GM12878 (cell line): Measurements from ENCODE around the gene RAB11A. TPM values are rescaled to one million over a fixed set of nuclear protein-coding genes. Genes with fewer than 3 reads are reported as not detected.

Source experiments
- ATAC-seq: fragments of 200-7000 bp; cut with Tn5 transposase; 3 replicates; pipeline ENCODE4 v1.9.1; 2020; ENCODE audit warnings: mild to moderate bottlenecking, moderate library complexity
- Bru-seq: library from RNA; stranded (reverse); fragments of 400-500 nt; gene quantifications from one replicate; lab custom pipeline; 2021; lab: Mats Ljungman, UMichigan
- BruChase-seq, 2 experiments: library from RNA; stranded (reverse); fragments of 400-500 nt; gene quantifications; one replicate each; lab custom pipeline; 2021; lab: Mats Ljungman, UMichigan
- BruUV-seq: library from RNA; stranded (reverse); fragments of 400-500 nt; replicated peaks from 2 replicates; lab custom pipeline; 2021; lab: Mats Ljungman, UMichigan
- CTCF ChIA-PET: fragments of 300-600 bp; sonication (Branson Sonifier 250); formaldehyde crosslinking; extraction: SDS; loops from one replicate; lab custom pipeline; 2021; ENCODE audit warnings: inconsistent platforms; lab: Yijun Ruan, JAX
- POLR2A ChIA-PET: fragments of 350-600 bp; formaldehyde crosslinking; extraction: SDS; loops from one replicate; lab custom pipeline; 2021; ENCODE audit warnings: inconsistent platforms; lab: Charles Lee
- RAD21 ChIA-PET: fragments of 300-600 bp; sonication (Branson Sonifier 250); formaldehyde crosslinking; loops from one replicate; lab custom pipeline; 2023; ENCODE audit warnings: antibody characterized with exemption; ENCODE audit not compliant: unreplicated experiment; lab: Charles Lee
- SMC1A ChIA-PET: fragments of 300-600 bp; sonication (Branson Sonifier 250); formaldehyde crosslinking; loops from one replicate; lab custom pipeline; 2023; ENCODE audit not compliant: unreplicated experiment, uncharacterized antibody; lab: Charles Lee
- DNase-seq: peaks from one replicate; pipeline ENCODE4 v3.0.0-alpha.2; 2011; ENCODE audit warnings: low read depth, low spot score
- FAIRE-seq: peaks from 3 replicates; lab custom pipeline; 2011; peaks lifted over from hg19 to GRCh38; lab: Jason Lieb, UNC
- H2AFZ ChIP-seq: 2 replicates; pipeline ENCODE4 v1.6.0; 2011; ENCODE audit warnings: low read depth, low read length, control low read depth; ENCODE audit not compliant: control insufficient read depth
- H3K27ac ChIP-seq: 2 replicates; pipeline ENCODE4 v1.5.1; 2011; ENCODE audit warnings: control low read depth; ENCODE audit not compliant: control insufficient read depth, insufficient read depth
- H3K27me3 ChIP-seq, 2 experiments: replicated peaks in 1 of 2; 2 replicates each; pipeline versions ENCODE4 v1.6.0 to v1.6.1; 2011; ENCODE audit warnings: low read length in 1 of 2; ENCODE audit not compliant: control insufficient read depth in 2 of 2, insufficient read depth in 2 of 2
- H3K36me3 ChIP-seq, 2 experiments: 2 replicates each; pipeline ENCODE4 v1.5.1; 2011; ENCODE audit warnings: low read length in 1 of 2; ENCODE audit not compliant: control insufficient read depth in 2 of 2, insufficient read depth in 2 of 2
- H3K4me1 ChIP-seq: 2 replicates; pipeline ENCODE4 v1.6.1; 2011; ENCODE audit warnings: mild to moderate bottlenecking, low read length, moderate library complexity, mixed read lengths; ENCODE audit not compliant: control insufficient read depth, insufficient read depth
- H3K4me2 ChIP-seq: 2 replicates; pipeline ENCODE4 v1.6.0; 2011; ENCODE audit warnings: control low read depth; ENCODE audit not compliant: control insufficient read depth, insufficient read depth
- H3K4me3 ChIP-seq: fragments of 200-600 bp; sonication (generic); 2 replicates; pipeline ENCODE4 v1.5.1; 2016
- H3K79me2 ChIP-seq: 2 replicates; pipeline ENCODE4 v1.6.0; 2011; ENCODE audit warnings: low read length; ENCODE audit not compliant: control insufficient read depth, insufficient read depth
- H3K9ac ChIP-seq: 2 replicates; pipeline ENCODE4 v1.8.0; 2011; ENCODE audit warnings: low read length, control low read depth, mixed read lengths; ENCODE audit not compliant: control insufficient read depth, insufficient read depth
- H3K9me3 ChIP-seq: replicated peaks from 3 replicates; pipeline ENCODE4 v1.5.1; 2011; ENCODE audit warnings: mild to moderate bottlenecking, low read length; ENCODE audit not compliant: control insufficient read depth, insufficient read depth
- H4K20me1 ChIP-seq: 2 replicates; pipeline ENCODE4 v1.6.0; 2011; ENCODE audit not compliant: control insufficient read depth, insufficient read depth
- CBX5 ChIP-seq: sonication (generic); IDR thresholded peaks from 2 replicates; pipeline ENCODE4 v1.6.1; 2016; ENCODE audit warnings: low read depth, moderate library complexity, mild to moderate bottlenecking, inconsistent platforms
- CHD1 ChIP-seq: IDR thresholded peaks from 2 replicates; pipeline ENCODE4 v1.6.1; 2012; ENCODE audit warnings: low read depth, low read length, improper control_type of control experiment
- ELK1 ChIP-seq: IDR thresholded peaks from 2 replicates; pipeline ENCODE4 v1.6.1; 2012; ENCODE audit warnings: low read depth, low read length, improper control_type of control experiment
- GABPA ChIP-seq: IDR thresholded peaks from 2 replicates; pipeline ENCODE4 v1.6.1; 2014; ENCODE audit warnings: antibody characterized with exemption, low read depth, mild to moderate bottlenecking, inconsistent platforms
- JUND ChIP-seq: IDR thresholded peaks from 2 replicates; pipeline ENCODE4 v1.6.1; 2012; ENCODE audit warnings: low read depth, mild to moderate bottlenecking, low read length, improper control_type of control experiment, moderate library complexity
- MEF2A ChIP-seq: IDR thresholded peaks from 2 replicates; pipeline ENCODE4 v1.6.1; 2011; ENCODE audit warnings: low read depth, mild to moderate bottlenecking, low read length, moderate library complexity; ENCODE audit not compliant: insufficient read depth
- MYB ChIP-seq: fragments of 150-350 bp; IDR thresholded peaks from 2 replicates; pipeline ENCODE4 v1.6.1; 2014; ENCODE audit warnings: mild to moderate bottlenecking, low read depth, low read length, borderline replicate concordance
- PRDM15 ChIP-seq: fragments of 450-650 bp; formaldehyde crosslinking; IDR thresholded peaks from 2 replicates; pipeline ENCODE4 v1.4.0; 2020; ENCODE audit warnings: mild to moderate bottlenecking, moderate library complexity
- RBBP5 ChIP-seq: fragments of 200-600 bp; sonication (generic); conservative IDR thresholded peaks from 2 replicates; pipeline ENCODE4 v1.6.1; 2016
- RFX5 ChIP-seq: IDR thresholded peaks from 2 replicates; pipeline ENCODE4 v1.6.1; 2011; ENCODE audit warnings: low read depth, low read length, improper control_type of control experiment
- SREBF2 ChIP-seq: IDR thresholded peaks from 2 replicates; pipeline ENCODE4 v1.6.1; 2012; ENCODE audit warnings: mild to moderate bottlenecking, low read length
- TARDBP ChIP-seq: IDR thresholded peaks from 2 replicates; pipeline ENCODE4 v1.6.1; 2016; ENCODE audit warnings: borderline replicate concordance
- WGBS: methylation state at CpG from one replicate; pipeline ENCODE4 v1.1.6; 2016; ENCODE audit warnings: low lambda C conversion rate; ENCODE audit not compliant: insufficient replicate concordance, insufficient coverage; ENCODE audit errors: missing lambda C conversion rate; 5-methylcytosine and 5-hydroxymethylcytosine counted together
- in situ Hi-C: fragments of 300-500 bp; cut with MboI; formaldehyde crosslinking; loops from 9 replicates; pipeline ENCODE4 v1.14.3; 2018; ENCODE audit warnings: mixed read lengths
- intact Hi-C: fragments of 100-400 bp; cut with micrococcal nuclease; formaldehyde crosslinking; loops from one replicate; pipeline ENCODE4 v1.14.2; 2022; ENCODE audit not compliant: unreplicated experiment
- long read RNA-seq, 2 experiments: library from polyadenylated mRNA; unstranded; transcript quantifications; one replicate each; pipeline ENCODE4 v2.0.0, GENCODE V29; 2019 to 2020
- polyA minus RNA-seq, 3 experiments: library from RNA; depleted of rRNA, polyadenylated mRNA; stranded (reverse); fragments of >200 nt; gene quantifications; 2 replicates each; pipeline ENCODE4 v1.2.3, GENCODE V29; 2011
- polyA plus RNA-seq, 11 experiments: library from polyadenylated mRNA; depleted of rRNA in 4 of 11; unstranded in 6 of 11; stranded (reverse) in 5 of 11; fragments of >200 nt; fragmentation: Nextera tagmentation in 4 of 11; fragmentation: Illumina TruSeq in 1 of 11; extraction: Ambion mirVana in 4 of 11; extraction: Trizol in 1 of 11; gene quantifications; 1 replicate in 1 of 11; 2 replicates in 10 of 11; pipeline versions ENCODE4 v1.2.1 to v1.2.3, GENCODE V29; 2011 to 2016; ENCODE audit warnings: inconsistent platforms in 2 of 11, missing spikeins in 2 of 11, low read depth in 1 of 11
- total RNA-seq, 4 experiments: library from RNA; depleted of rRNA in 3 of 4; stranded (reverse); fragments of >200 nt in 3 of 4; fragmentation: Illumina TruSeq in 1 of 4; extraction: Trizol in 1 of 4; gene quantifications; 2 replicates each; pipeline versions ENCODE4 v1.2.1 to v1.2.3, GENCODE V29; 2013 to 2021

The RAB11A gene
- 70.8 and 70.9 TPM in 2 replicates for total RNA-seq (2013; cell fraction: nucleolus; rRNA removed)
- total RNA-seq (2014; rRNA removed) (128 and 141 TPM in 2 replicates), total RNA-seq (2014; rRNA removed; fragmentation: Illumina TruSeq; extraction: Trizol) (148 and 152 TPM in 2 replicates), total RNA-seq (2021) (182 and 204 TPM in 2 replicates), polyA plus RNA-seq (2011; rRNA removed) (387 and 412 TPM in 2 replicates), polyA plus RNA-seq (2014; fragmentation: Illumina TruSeq; extraction: Trizol) (274 and 338 TPM in 2 replicates), polyA plus RNA-seq (2014; fragmentation: Nextera tagmentation; extraction: Ambion mirVana) (100 to 1,000 TPM; 155 to 179 TPM), polyA plus RNA-seq (2014; rRNA removed) (218 and 266 TPM in 2 replicates), polyA plus RNA-seq (2016; fragmentation: Nextera tagmentation; extraction: Ambion mirVana) (100 to 1,000 TPM; 275 to 291 TPM), polyA minus RNA-seq (2011; rRNA and poly(A)+ RNA removed) (143 and 310 TPM in 2 replicates), Bru-seq, nascent RNA (percentile 89 among the genes with signal in this experiment), BruChase-seq, experiment 1, labeled RNA remaining after a 6-hour chase (percentile 93 among the genes with signal in this experiment), BruChase-seq, experiment 2, labeled RNA remaining after a 2-hour chase (percentile 90 among the genes with signal in this experiment)
- polyA plus RNA-seq (2011; ENCODE audit: low read depth) = 108 TPM
- 245 and 314 TPM in 2 replicates for polyA plus RNA-seq (2011; cell fraction: cytosol; rRNA removed)
- polyA plus RNA-seq (2011; cell fraction: nucleus; rRNA removed) = 170 and 179 TPM in 2 replicates
- polyA plus RNA-seq (2012) = 175 and 233 TPM in 2 replicates
- polyA minus RNA-seq (2011; cell fraction: cytosol; rRNA and poly(A)+ RNA removed) = 48.4 and 63.4 TPM in 2 replicates
- 14.7 and 27.4 TPM in 2 replicates for polyA minus RNA-seq (2011; cell fraction: nucleus; rRNA and poly(A)+ RNA removed)
- long read RNA-seq, experiment 1, full-length matches to known transcripts = 78 of 90 reads
- long read RNA-seq, experiment 1, partial matches to known transcripts = 2 of 90 reads
- long read RNA-seq, experiment 1, other reads (novel, unspliced or antisense) = 10 of 90 reads
- long read RNA-seq, experiment 2, full-length matches to known transcripts = 463 of 515 reads
- long read RNA-seq, experiment 2, partial matches to known transcripts = 8 of 515 reads
- long read RNA-seq, experiment 2, other reads (novel, unspliced or antisense) = 44 of 515 reads

- H3K27me3 ChIP-seq = no peaks in the 10 kb centered on the region
- in situ Hi-C loops = no loop called here
- peak within 1 kb of the TSS; percentile 87 for H3K4me2 ChIP-seq
- POLR2A ChIA-PET = interaction anchor here (0.5 to 2.9 kb wide), 32 partner anchors 8 to 425 kb away, joined by 3 to 19 read pairs (median 4); partner anchors contain the start of gene INTS14
- peak within 1 kb of the TSS; percentile 71 for H3K4me3 ChIP-seq
- SMC1A ChIA-PET = interaction anchor here (0.6 to 3.8 kb wide), 21 partner anchors 10 to 424 kb away, joined by 3 to 21 read pairs (median 4); partner anchors contain the start of genes DIS3L and INTS14
- peak within 1 kb of the TSS; percentile 80 for H3K27ac ChIP-seq
- no peaks in the 10 kb centered on the region for H4K20me1 ChIP-seq
- peak within 1 kb of the TSS; percentile 82 for H2AFZ ChIP-seq
- peak within 1 kb of the TSS; percentile 87 for H3K9ac ChIP-seq
- H3K36me3 ChIP-seq = peaks cover 0 to 2% of the 10 kb centered on the region in 2 experiments; a peak in 1 of 4 replicates
- intact Hi-C loops = no loop called here
- peak; percentile 95 for ATAC-seq
- H3K4me1 ChIP-seq = no peaks in the 10 kb centered on the region
- RAD21 ChIA-PET = interaction anchor here (0.8 to 4.0 kb wide), 18 partner anchors 12 to 338 kb away, joined by 3 to 34 read pairs (median 5); partner anchors contain the start of genes DENND4A and INTS14
- BruUV-seq = no TSS peak
- peak; percentile 85 for DNase-seq
- peak; percentile 62 for FAIRE-seq
- peaks cover 48% of the 10 kb centered on the region for H3K79me2 ChIP-seq
- WGBS = 1% methylated on average over 62 of the region's 62 CpGs
- CTCF ChIA-PET = interaction anchor here (0.6 to 5.4 kb wide), 22 partner anchors 9 to 258 kb away, joined by 3 to 38 read pairs (median 4); partner anchors contain the start of gene INTS14
- H3K9me3 ChIP-seq = no peaks in the 10 kb centered on the region
- TF ChIP-seq RBBP5 (0 out of 2 replicates have a peak, but pooled peaks have one; percentile 69), RFX5 (peak; percentile 6; the same call in 1 of the 2 replicates), MYB (peak; percentile 84; the same call in 1 of the 2 replicates), JUND (no peak), CHD1 (no peak), CBX5 (peak; percentile 73; the same call in 1 of the 2 replicates), ELK1 (peak; percentile 99), MEF2A (no peak; the same call in 1 of the 2 replicates), GABPA (peak; percentile 97), PRDM15 (CRISPR knock-in tag) (no peak), TARDBP (0 out of 2 replicates have a peak, but pooled peaks have one; percentile 95), SREBF2 (peak; percentile 95)
Observed at GRCh38 chr15:65869126-65869953, at the start of gene RAB11A. TSS of gene RAB11A (plus strand) at chr15:65869491. CDS start at chr15:65869586, 95 bp downstream.
